HepG2 (cell line): Measurements from ENCODE around the gene ZNF189. TPM values are rescaled to one million over a fixed set of nuclear protein-coding genes. Genes with fewer than 3 reads are reported as not detected.
A peak's percentile ranks its signal among the peaks of the same experiment; 100 is the strongest.

ENCODE experiments used
- ADNP ChIP-seq: sonication (generic); formaldehyde crosslinking; IDR thresholded peaks from 2 replicates; pipeline ENCODE4 v1.4.0; 2020; ENCODE audit warnings: missing genetic modification reagents
- ARID2 ChIP-seq: sonication (generic); formaldehyde crosslinking; IDR thresholded peaks from 2 replicates; pipeline ENCODE4 v1.8.1; 2022; ENCODE audit warnings: mild to moderate bottlenecking, missing genetic modification reagents, borderline replicate concordance
- ARNT2 ChIP-seq: sonication (generic); formaldehyde crosslinking; IDR thresholded peaks from 2 replicates; pipeline ENCODE4 v1.8.0; 2022; ENCODE audit warnings: mild to moderate bottlenecking, low read depth, missing genetic modification reagents, moderate library complexity
- CENPT ChIP-seq: sonication (generic); formaldehyde crosslinking; IDR thresholded peaks from 2 replicates; pipeline ENCODE4 v1.8.0; 2022; ENCODE audit warnings: low read depth, mild to moderate bottlenecking, moderate library complexity, missing genetic modification reagents
- FOXK2 ChIP-seq: fragments of 450-650 bp; IDR thresholded peaks from 2 replicates; pipeline ENCODE4 v1.6.1; 2016
- FOXM1 ChIP-seq: sonication (generic); formaldehyde crosslinking; IDR thresholded peaks from 2 replicates; pipeline ENCODE4 v1.5.0; 2020; ENCODE audit warnings: missing genetic modification reagents
- KLF15 ChIP-seq: sonication (generic); formaldehyde crosslinking; IDR thresholded peaks from 2 replicates; pipeline ENCODE4 v1.8.1; 2023; ENCODE audit warnings: borderline replicate concordance, mild to moderate bottlenecking, inconsistent platforms, missing genetic modification reagents, mixed read lengths
- MTA1 ChIP-seq: sonication (generic); formaldehyde crosslinking; IDR thresholded peaks from 2 replicates; pipeline ENCODE4 v1.4.0; 2020; ENCODE audit warnings: missing genetic modification reagents, mild to moderate bottlenecking, borderline replicate concordance
- MXI1 ChIP-seq: IDR thresholded peaks from 3 replicates; pipeline ENCODE4 v1.6.1; 2012; ENCODE audit warnings: low read depth, low read length, inconsistent platforms, borderline replicate concordance
- NR2C2 ChIP-seq: sonication (generic); formaldehyde crosslinking; IDR thresholded peaks from 2 replicates; pipeline ENCODE4 v1.4.0; 2020; ENCODE audit warnings: missing genetic modification reagents, mild to moderate bottlenecking, moderate library complexity, borderline replicate concordance
- PTBP1 ChIP-seq: fragments of 200-400 bp; formaldehyde crosslinking; IDR thresholded peaks from 2 replicates; pipeline ENCODE4 v1.6.1; 2018; ENCODE audit warnings: low read length, low read depth; ENCODE audit not compliant: poor library complexity, severe bottlenecking
- SNAPC2 ChIP-seq: sonication (generic); formaldehyde crosslinking; IDR thresholded peaks from 2 replicates; pipeline ENCODE4 v1.8.1; 2022; ENCODE audit warnings: mild to moderate bottlenecking, missing genetic modification reagents
- SPEN ChIP-seq: sonication (generic); formaldehyde crosslinking; IDR thresholded peaks from 2 replicates; pipeline ENCODE4 v1.5.1; 2020; ENCODE audit warnings: low read depth, mild to moderate bottlenecking, missing genetic modification reagents
- STAG1 ChIP-seq: sonication (generic); formaldehyde crosslinking; IDR thresholded peaks from 2 replicates; pipeline ENCODE4 v1.4.0; 2020; ENCODE audit warnings: missing genetic modification reagents
- ZNF432 ChIP-seq: sonication (generic); formaldehyde crosslinking; IDR thresholded peaks from 2 replicates; pipeline ENCODE4 v1.5.0; 2020; ENCODE audit warnings: missing genetic modification reagents, mild to moderate bottlenecking, borderline replicate concordance
- ZNF556 ChIP-seq: sonication (generic); formaldehyde crosslinking; IDR thresholded peaks from 2 replicates; pipeline ENCODE4 v1.4.0; 2020; ENCODE audit warnings: mild to moderate bottlenecking, missing genetic modification reagents, borderline replicate concordance
- ZNF674 ChIP-seq: sonication (generic); formaldehyde crosslinking; IDR thresholded peaks from 2 replicates; pipeline ENCODE4 v1.5.0; 2020; ENCODE audit warnings: low read depth, mild to moderate bottlenecking, missing genetic modification reagents
- ZNF713 ChIP-seq: sonication (generic); formaldehyde crosslinking; IDR thresholded peaks from 2 replicates; pipeline ENCODE4 v1.4.0; 2020; ENCODE audit warnings: mild to moderate bottlenecking, missing genetic modification reagents
- ZNF724P ChIP-seq: sonication (generic); formaldehyde crosslinking; IDR thresholded peaks from 2 replicates; pipeline ENCODE4 v1.8.0; 2022; ENCODE audit warnings: missing genetic modification reagents, borderline replicate concordance
- ZNF747 ChIP-seq: sonication (generic); formaldehyde crosslinking; IDR thresholded peaks from 2 replicates; pipeline ENCODE4 v1.8.1; 2023; ENCODE audit warnings: missing genetic modification reagents, mild to moderate bottlenecking, borderline replicate concordance
- ZSCAN29 ChIP-seq: sonication (generic); formaldehyde crosslinking; conservative IDR thresholded peaks from 2 replicates; pipeline ENCODE4 v1.4.0; 2020; ENCODE audit warnings: mild to moderate bottlenecking, missing genetic modification reagents
- polyA plus RNA-seq, 8 experiments: library from polyadenylated mRNA; depleted of rRNA in 3 of 8; stranded (reverse) in 7 of 8; unstranded in 1 of 8; fragments of >200 nt; fragmentation: Illumina TruSeq in 4 of 8; extraction: Trizol in 4 of 8; gene quantifications; 2 replicates each; pipeline versions ENCODE4 v1.2.1 to v1.2.3, GENCODE V29; 2011 to 2016; ENCODE audit warnings: low read depth in 4 of 8, missing spikeins in 1 of 8, mixed read lengths in 1 of 8; ENCODE audit not compliant: insufficient read depth in 1 of 8
- total RNA-seq, 5 experiments: library from RNA; depleted of rRNA; stranded (reverse); fragments of >200 nt; fragmentation: Illumina TruSeq; extraction: Trizol; gene quantifications; 2 replicates each; pipeline ENCODE4 v1.2.3, GENCODE V29; 2016; ENCODE audit warnings: low read depth in 1 of 5
- TF ChIP-seq, protein P1 (sequence below): sonication (generic); formaldehyde crosslinking; IDR thresholded peaks from 2 replicates; pipeline ENCODE4 v1.5.1; 2020; ENCODE audit warnings: missing genetic modification reagents, mild to moderate bottlenecking, borderline replicate concordance
- TF ChIP-seq, protein P2 (sequence below): sonication (generic); formaldehyde crosslinking; IDR thresholded peaks from 2 replicates; pipeline ENCODE4 v1.4.0; 2020; ENCODE audit warnings: missing genetic modification reagents
- TF ChIP-seq, protein P3 (sequence below): IDR thresholded peaks from 2 replicates; pipeline ENCODE4 v1.6.1; 2012; ENCODE audit warnings: low read depth, low read length, improper control_type of control experiment
- TF ChIP-seq, protein P4 (sequence below): sonication (generic); formaldehyde crosslinking; IDR thresholded peaks from 2 replicates; pipeline ENCODE4 v1.4.0; 2020; ENCODE audit warnings: missing genetic modification reagents

Gene ZNF189
- total and polyA plus RNA-seq, 2 of the 13 experiments (the other 11 are each of a cell fraction or from before 2014, with no cell fraction given), result 8.4 to 50.0 TPM

DNA sequence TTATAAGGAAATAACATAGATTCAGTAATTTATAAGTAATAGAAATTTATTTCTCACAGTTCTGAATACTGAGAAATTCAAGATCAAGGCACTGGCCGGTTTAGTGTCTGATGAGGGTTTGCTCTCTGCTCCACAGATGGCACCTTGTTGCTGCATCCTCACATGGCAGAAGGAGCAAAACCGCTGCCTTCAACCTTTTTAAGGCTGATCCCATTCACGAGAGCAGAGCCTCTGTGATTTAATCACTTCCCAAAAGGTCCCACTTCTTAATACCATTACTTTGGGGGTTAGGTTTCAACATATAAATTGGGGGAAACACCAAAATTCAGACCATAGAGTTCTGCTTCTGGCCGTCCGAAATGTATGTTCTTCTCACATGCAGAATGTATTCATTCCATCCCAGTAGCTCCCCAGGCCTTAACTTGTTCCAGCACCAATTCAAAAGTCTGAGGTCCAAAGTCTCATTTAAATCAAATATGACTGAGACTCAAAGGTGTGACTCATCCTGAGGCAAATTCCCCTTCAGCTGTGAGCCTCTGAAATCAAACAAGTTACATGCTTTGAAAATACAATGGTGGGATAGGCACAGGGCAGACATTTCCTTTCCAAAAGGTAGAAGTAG lies 44.4 kb upstream of the ZNF189 start (continued):
- TF ChIP-seq PTBP1, result no peak
- TF ChIP-seq KLF15 (CRISPR knock-in tag), result no peak
- 0 out of 2 replicates have a peak, but pooled peaks have one; percentile 10 for TF ChIP-seq ZNF713 (CRISPR knock-in tag)
- TF ChIP-seq ADNP (CRISPR knock-in tag), result no peak
- TF ChIP-seq ZSCAN29 (CRISPR knock-in tag), result no peak
- TF ChIP-seq, protein P1, sequence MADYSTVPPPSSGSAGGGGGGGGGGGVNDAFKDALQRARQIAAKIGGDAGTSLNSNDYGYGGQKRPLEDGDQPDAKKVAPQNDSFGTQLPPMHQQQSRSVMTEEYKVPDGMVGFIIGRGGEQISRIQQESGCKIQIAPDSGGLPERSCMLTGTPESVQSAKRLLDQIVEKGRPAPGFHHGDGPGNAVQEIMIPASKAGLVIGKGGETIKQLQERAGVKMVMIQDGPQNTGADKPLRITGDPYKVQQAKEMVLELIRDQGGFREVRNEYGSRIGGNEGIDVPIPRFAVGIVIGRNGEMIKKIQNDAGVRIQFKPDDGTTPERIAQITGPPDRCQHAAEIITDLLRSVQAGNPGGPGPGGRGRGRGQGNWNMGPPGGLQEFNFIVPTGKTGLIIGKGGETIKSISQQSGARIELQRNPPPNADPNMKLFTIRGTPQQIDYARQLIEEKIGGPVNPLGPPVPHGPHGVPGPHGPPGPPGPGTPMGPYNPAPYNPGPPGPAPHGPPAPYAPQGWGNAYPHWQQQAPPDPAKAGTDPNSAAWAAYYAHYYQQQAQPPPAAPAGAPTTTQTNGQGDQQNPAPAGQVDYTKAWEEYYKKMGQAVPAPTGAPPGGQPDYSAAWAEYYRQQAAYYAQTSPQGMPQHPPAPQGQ (CRISPR knock-in tag), result no peak
- no peak for TF ChIP-seq FOXM1 (CRISPR knock-in tag)
- TF ChIP-seq SPEN (CRISPR knock-in tag), result peak; percentile 7; the same call in 1 of the 2 replicates
- no peak for TF ChIP-seq MTA1 (CRISPR knock-in tag)
- TF ChIP-seq ZNF556 (CRISPR knock-in tag), result no peak
- no peak for TF ChIP-seq ARID2
- TF ChIP-seq CENPT (CRISPR knock-in tag), result no peak
- no peak for TF ChIP-seq ZNF747
- peak; percentile 22 for TF ChIP-seq STAG1 (CRISPR knock-in tag)
- TF ChIP-seq NR2C2, result peak; percentile 30; the same call in 1 of the 2 replicates
- TF ChIP-seq FOXK2, result no peak
- TF ChIP-seq MXI1, result 0 out of 3 replicates have a peak, but pooled peaks have one; percentile 14
- TF ChIP-seq ZNF724P (CRISPR knock-in tag), result no peak
- TF ChIP-seq SNAPC2, result no peak
- TF ChIP-seq, protein P2, sequence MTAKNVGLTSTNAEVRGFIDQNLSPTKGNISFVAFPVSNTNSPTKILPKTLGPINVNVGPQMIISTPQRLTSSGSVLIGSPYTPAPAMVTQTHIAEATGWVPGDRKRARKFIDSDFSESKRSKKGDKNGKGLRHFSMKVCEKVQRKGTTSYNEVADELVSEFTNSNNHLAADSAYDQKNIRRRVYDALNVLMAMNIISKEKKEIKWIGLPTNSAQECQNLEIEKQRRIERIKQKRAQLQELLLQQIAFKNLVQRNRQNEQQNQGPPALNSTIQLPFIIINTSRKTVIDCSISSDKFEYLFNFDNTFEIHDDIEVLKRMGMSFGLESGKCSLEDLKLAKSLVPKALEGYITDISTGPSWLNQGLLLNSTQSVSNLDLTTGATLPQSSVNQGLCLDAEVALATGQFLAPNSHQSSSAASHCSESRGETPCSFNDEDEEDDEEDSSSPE (CRISPR knock-in tag), result peak; percentile 41; the same call in 1 of the 2 replicates
- TF ChIP-seq ZNF432 (CRISPR knock-in tag), result no peak
- TF ChIP-seq, protein P3, sequence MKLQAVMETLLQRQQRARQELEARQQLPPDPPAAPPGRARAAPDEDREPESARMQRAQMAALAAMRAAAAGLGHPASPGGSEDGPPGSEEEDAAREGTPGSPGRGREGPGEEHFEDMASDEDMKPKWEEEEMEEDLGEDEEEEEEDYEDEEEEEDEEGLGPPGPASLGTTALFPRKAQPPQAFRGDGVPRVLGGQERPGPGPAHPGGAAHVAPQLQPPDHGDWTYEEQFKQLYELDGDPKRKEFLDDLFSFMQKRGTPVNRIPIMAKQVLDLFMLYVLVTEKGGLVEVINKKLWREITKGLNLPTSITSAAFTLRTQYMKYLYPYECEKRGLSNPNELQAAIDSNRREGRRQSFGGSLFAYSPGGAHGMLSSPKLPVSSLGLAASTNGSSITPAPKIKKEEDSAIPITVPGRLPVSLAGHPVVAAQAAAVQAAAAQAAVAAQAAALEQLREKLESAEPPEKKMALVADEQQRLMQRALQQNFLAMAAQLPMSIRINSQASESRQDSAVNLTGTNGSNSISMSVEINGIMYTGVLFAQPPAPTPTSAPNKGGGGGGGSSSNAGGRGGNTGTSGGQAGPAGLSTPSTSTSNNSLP, result peak; percentile 99
- TF ChIP-seq ZNF674 (CRISPR knock-in tag), result no peak
- TF ChIP-seq, protein P4, sequence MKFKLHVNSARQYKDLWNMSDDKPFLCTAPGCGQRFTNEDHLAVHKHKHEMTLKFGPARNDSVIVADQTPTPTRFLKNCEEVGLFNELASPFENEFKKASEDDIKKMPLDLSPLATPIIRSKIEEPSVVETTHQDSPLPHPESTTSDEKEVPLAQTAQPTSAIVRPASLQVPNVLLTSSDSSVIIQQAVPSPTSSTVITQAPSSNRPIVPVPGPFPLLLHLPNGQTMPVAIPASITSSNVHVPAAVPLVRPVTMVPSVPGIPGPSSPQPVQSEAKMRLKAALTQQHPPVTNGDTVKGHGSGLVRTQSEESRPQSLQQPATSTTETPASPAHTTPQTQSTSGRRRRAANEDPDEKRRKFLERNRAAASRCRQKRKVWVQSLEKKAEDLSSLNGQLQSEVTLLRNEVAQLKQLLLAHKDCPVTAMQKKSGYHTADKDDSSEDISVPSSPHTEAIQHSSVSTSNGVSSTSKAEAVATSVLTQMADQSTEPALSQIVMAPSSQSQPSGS (CRISPR knock-in tag), result peak; percentile 82; the same call in 1 of the 2 replicates
- TF ChIP-seq ARNT2, result no peak
